Right lobe of liver (tissue), 6 donors: Measurements from ENCODE around the gene PRICKLE1. TPM values are rescaled to one million over a fixed set of nuclear protein-coding genes. Genes with fewer than 3 reads are reported as not detected.

Experiments used
- ATAC-seq, 4 donors: fragments of 200-7000 bp; cut with Tn5 transposase; one replicate each; pipeline ENCODE4 v1.9.1; 2020; ENCODE audit warnings: mild to moderate bottlenecking in 4 of 4, moderate library complexity in 4 of 4
- DNase-seq, 3 donors: peaks; one replicate each; pipeline ENCODE4 v3.0.0-alpha.2; 2020
- H3K27ac ChIP-seq, 3 donors: fragments of 200-600 bp; one replicate each; pipeline ENCODE4 v1.8.0; 2022
- H3K27me3 ChIP-seq, 2 donors: fragments of 200-600 bp; one replicate each; pipeline ENCODE4 v1.8.0; 2022
- H3K36me3 ChIP-seq, 4 donors: fragments of 200-600 bp; sonication (generic) in 1 of 4; one replicate each; pipeline versions ENCODE4 v1.5.1 to v1.8.0; 2017 to 2022; ENCODE audit warnings: control low read depth in 1 of 4
- H3K4me1 ChIP-seq, 4 donors: fragments of 200-600 bp; sonication (generic) in 1 of 4; one replicate each; pipeline versions ENCODE4 v1.5.1 to v1.8.0; 2017 to 2022; ENCODE audit warnings: control low read depth in 1 of 4
- H3K4me3 ChIP-seq, 3 donors: fragments of 200-600 bp; one replicate each; pipeline ENCODE4 v1.8.0; 2022
- H3K9me3 ChIP-seq, 4 donors: fragments of 200-600 bp; sonication (generic) in 1 of 4; one replicate each; pipeline versions ENCODE4 v1.5.1 to v1.8.0; 2017 to 2022; ENCODE audit warnings: control low read depth in 1 of 4
- POLR2A ChIP-seq: fragments of 450-650 bp; IDR thresholded peaks from one replicate; pipeline ENCODE4 v1.6.1; 2017; ENCODE audit warnings: antibody characterized with exemption, mild to moderate bottlenecking
- WGBS: methylation state at CpG from one replicate; pipeline ENCODE4 v1.1.6; 2018; ENCODE audit warnings: low coverage, low lambda C conversion rate; ENCODE audit not compliant: insufficient coverage; ENCODE audit errors: missing lambda C conversion rate; 5-methylcytosine and 5-hydroxymethylcytosine counted together
- intact Hi-C, 2 donors: fragments of 100-400 bp; cut with DNase I; formaldehyde crosslinking; loops; one replicate each; pipeline versions ENCODE4 v1.11.2 to v1.14.1; 2022
- total RNA-seq, 6 experiments: library from RNA; depleted of rRNA in 2 of 6; stranded (reverse); fragments of >200 nt in 2 of 6; fragmentation: NEBNext Ultra II Directional in 3 of 6; extraction: Animal tissue kit (Norgen Biotek cat#: 25700) in 3 of 6; gene quantifications; one replicate each; pipeline versions ENCODE4 v1.1.0 to v1.2.4, GENCODE V29; 2016 to 2023
- TF ChIP-seq, protein P1 (sequence below), 4 donors: fragments of 200-600 bp in 3 of 4; fragments of 450-650 bp in 1 of 4; IDR thresholded peaks; one replicate each; pipeline versions ENCODE4 v1.5.1 to v1.8.0; 2016 to 2022; ENCODE audit warnings: antibody characterized with exemption in 4 of 4, mild to moderate bottlenecking in 2 of 4
- donor health status: DM: no; HTN: yes; CAD: no.
- donor health status: DM: no; HTN: no; CAD: no.
- donor health status: DM: no; HTN: no; CAD: no.
- donor health status: DM: no; HTN: yes; CAD: no.
- donor health status: DM: no; HTN: yes; CAD: no.

The PRICKLE1 gene
- total RNA-seq, 6 experiments from 2014 or later: 0.79 to 2.9 (median 1.1) TPM

DNA sequence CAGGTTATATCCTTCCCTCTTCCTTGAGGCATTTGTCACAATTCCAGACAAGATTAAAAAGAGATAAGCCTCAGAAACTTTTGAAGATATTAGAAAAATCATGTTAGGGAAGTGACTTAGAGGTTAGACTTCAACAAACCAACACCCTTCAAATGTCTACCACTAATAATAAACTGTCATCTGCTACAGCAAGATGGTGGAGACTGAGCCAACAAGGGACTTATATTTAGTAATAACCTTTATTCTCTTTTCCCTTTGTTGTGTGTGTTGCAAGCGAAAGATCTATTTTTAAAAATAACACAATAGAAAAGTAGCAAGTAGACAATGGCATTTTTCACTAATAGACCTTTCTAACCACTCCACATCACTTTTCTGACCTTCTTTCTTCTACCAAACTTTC, 28.6 kb downstream of the PRICKLE1 start:
- Histone ChIP-seq H3K27ac (no peak overlapping the region), H3K36me3 (no peaks in the 10 kb centered on the region), H3K4me1 (no peaks in the 10 kb centered on the region), H3K27me3 (no peaks in the 10 kb centered on the region), H3K9me3 (no peaks in the 10 kb centered on the region), H3K4me3 (no peak overlapping the region)
- ATAC-seq (no peak), DNase-seq (no peak)
- TF ChIP-seq, protein P1, sequence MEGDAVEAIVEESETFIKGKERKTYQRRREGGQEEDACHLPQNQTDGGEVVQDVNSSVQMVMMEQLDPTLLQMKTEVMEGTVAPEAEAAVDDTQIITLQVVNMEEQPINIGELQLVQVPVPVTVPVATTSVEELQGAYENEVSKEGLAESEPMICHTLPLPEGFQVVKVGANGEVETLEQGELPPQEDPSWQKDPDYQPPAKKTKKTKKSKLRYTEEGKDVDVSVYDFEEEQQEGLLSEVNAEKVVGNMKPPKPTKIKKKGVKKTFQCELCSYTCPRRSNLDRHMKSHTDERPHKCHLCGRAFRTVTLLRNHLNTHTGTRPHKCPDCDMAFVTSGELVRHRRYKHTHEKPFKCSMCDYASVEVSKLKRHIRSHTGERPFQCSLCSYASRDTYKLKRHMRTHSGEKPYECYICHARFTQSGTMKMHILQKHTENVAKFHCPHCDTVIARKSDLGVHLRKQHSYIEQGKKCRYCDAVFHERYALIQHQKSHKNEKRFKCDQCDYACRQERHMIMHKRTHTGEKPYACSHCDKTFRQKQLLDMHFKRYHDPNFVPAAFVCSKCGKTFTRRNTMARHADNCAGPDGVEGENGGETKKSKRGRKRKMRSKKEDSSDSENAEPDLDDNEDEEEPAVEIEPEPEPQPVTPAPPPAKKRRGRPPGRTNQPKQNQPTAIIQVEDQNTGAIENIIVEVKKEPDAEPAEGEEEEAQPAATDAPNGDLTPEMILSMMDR (IDR thresholded peaks at IDR 0.05): no peak
- no peak for TF ChIP-seq POLR2A
- 53% methylated on average over 1 of the region's 1 CpG for WGBS
- intact Hi-C loops: no loop called here

DNA sequence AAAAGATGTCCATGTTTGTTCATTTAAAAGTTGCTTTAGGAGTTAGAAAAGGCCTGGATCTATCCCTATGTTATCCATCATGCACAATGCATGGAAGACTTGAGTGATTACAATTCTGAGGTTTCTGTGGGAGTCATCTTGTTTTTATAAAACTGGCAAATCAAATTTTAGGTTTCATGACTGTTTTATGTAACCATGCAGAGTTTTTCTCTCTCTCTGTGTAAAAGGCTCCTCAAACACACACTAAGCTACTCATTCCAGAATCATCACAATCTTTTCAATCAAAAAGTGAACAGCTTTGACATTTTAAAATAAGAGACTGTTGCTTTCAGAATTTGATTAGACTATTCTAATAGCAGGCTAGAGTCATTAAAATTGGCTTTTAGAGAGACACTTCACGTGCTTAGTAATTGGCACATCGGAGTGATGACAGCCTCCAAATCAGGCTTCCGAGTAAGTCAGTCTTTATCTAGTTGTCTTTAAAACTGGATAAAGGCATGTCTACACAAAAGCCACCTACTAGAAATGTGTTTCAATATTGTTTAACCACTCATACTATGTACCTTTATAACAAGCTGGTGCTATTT, 31.9 kb downstream of the PRICKLE1 start:
- Histone ChIP-seq H3K27ac (no peak overlapping the region), H3K4me1 (no peaks in the 10 kb centered on the region), H3K4me3 (no peak overlapping the region), H3K36me3 (no peaks in the 10 kb centered on the region), H3K9me3 (no peaks in the 10 kb centered on the region), H3K27me3 (no peaks in the 10 kb centered on the region)
- TF ChIP-seq POLR2A: no peak
- TF ChIP-seq, protein P1 (IDR thresholded peaks at IDR 0.05): no peak
- intact Hi-C loops: no loop called here
- DNase-seq: no peak
- WGBS: 72% methylated on average over 3 of the region's 3 CpGs
- no peak for ATAC-seq

DNA sequence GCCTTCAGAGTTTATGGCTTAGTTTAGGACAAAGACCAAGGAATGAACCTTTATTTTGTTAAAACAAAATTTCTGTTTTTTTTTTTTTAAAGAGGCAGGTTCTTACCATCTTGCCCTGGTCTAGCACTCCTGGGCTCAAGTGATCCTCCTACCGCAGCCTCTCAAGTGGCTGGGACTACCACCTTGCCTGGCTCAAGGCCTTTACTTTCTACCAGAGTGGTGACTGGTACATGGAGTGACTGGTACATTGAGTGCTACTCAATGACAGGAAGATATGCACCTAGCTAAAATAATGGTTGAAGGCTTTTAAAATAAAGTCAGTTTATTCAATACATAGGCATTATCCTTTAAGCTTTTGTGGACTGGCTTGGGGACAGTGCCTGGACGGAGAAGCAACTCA, 32.6 kb downstream of the PRICKLE1 start:
- intact Hi-C loops: no loop called here
- ATAC-seq (no peak), DNase-seq (no peak)
- WGBS: 50% methylated on average over 1 of the region's 2 CpGs
- H3K4me1 ChIP-seq: no peaks in the 10 kb centered on the region
- H3K27me3 ChIP-seq: no peaks in the 10 kb centered on the region
- no peak overlapping the region for H3K4me3 ChIP-seq
- H3K27ac ChIP-seq: no peak overlapping the region
- no peaks in the 10 kb centered on the region for H3K36me3 ChIP-seq
- no peaks in the 10 kb centered on the region for H3K9me3 ChIP-seq
- TF ChIP-seq POLR2A: no peak
- TF ChIP-seq, protein P1 (IDR thresholded peaks at IDR 0.05): no peak

DNA sequence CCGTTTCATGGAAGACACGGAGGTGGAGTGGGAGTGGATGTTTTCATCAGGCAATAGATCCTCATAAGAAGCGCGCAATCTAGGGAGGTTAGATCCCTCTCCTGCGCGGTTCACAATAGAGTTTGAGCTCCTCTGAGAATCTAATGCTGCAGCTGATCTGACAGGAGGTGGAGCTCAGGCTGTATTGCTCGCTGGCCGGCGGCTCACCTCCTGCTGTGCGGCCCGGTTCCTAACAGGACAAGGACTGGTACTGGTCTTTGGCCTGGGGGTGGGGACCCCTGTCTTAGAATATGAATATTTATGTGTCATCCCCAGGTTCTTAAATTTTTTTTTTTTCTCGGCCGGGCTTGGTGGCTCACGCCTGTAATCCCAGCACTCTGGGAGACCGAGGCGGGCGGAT, 36.7 kb downstream of the PRICKLE1 start:
- H3K27me3 ChIP-seq: no peaks in the 10 kb centered on the region
- intact Hi-C loops: no loop called here
- no peak overlapping the region for H3K4me3 ChIP-seq
- DNase-seq (no peak), ATAC-seq (no peak)
- no peaks in the 10 kb centered on the region for H3K4me1 ChIP-seq
- H3K27ac ChIP-seq: no peak overlapping the region
- no peaks in the 10 kb centered on the region for H3K9me3 ChIP-seq
- H3K36me3 ChIP-seq: no peaks in the 10 kb centered on the region
- 54% methylated on average over 7 of the region's 17 CpGs for WGBS
- no peak for TF ChIP-seq POLR2A
- TF ChIP-seq, protein P1 (IDR thresholded peaks at IDR 0.05): no peak

DNA sequence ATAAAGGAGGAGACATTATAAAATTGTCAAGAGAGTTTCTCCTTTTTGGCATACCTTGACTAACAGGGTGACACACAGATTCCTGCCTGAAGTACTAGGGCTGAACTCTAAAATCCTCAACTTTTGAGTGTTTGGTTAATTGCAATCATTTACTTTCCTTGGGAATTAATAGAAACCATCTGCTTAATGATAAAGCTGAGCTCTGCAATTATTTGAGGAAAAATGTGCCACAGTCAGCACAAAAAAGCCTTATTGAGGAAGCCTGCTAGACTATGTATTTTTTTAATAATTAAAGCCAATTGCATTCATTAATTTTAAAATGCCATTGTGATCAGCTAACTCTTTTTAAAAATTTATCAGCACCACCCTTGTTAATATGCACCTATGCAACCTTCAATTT, 38.7 kb downstream of the PRICKLE1 start:
- Histone ChIP-seq H3K36me3 (no peaks in the 10 kb centered on the region), H3K27me3 (no peaks in the 10 kb centered on the region), H3K27ac (no peak overlapping the region), H3K4me3 (no peak overlapping the region), H3K4me1 (no peaks in the 10 kb centered on the region), H3K9me3 (no peaks in the 10 kb centered on the region)
- intact Hi-C loops: no loop called here
- no peak for DNase-seq
- TF ChIP-seq, protein P1 (IDR thresholded peaks at IDR 0.05): no peak
- TF ChIP-seq POLR2A: no peak
- ATAC-seq: no peak
